ENCODE data around the gene LETM1.

DNA sequence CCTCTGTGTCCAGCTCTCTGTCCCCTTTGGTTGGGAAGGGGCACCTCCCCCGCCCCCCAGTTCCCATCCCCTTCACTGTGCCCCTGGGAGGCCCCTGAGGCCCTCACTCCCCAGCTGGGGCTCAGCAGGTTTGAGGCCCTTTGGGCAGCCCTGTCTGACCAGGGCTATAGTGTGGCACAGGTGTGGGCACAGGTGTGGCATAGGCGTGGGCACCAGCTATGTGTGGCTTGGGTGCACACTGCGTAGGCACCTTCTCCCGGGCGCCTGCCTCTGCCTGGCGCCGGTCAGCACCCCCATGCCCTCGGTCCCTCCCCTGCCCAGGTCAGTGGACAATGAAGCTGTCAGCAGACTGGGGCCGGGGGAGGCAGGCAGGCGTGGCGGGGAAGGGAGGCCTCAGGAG lies 70.4 kb downstream of the LETM1 start:
- TF ChIP-seq CTCF (IDR thresholded peaks at IDR 0.05; ENCODE audit: insufficient read depth, low read depth, low read length), result no peak
- TF ChIP-seq EZH2 (IDR thresholded peaks at IDR 0.05; ENCODE audit: insufficient read depth, low read length), result no peak

All from astrocyte (in vitro differentiated cells and primary cell).